ENCODE measurements around the gene ZC3H18.
A peak's percentile ranks its signal among the peaks of the same experiment; 100 is the strongest.

The ZC3H18 gene

DNA sequence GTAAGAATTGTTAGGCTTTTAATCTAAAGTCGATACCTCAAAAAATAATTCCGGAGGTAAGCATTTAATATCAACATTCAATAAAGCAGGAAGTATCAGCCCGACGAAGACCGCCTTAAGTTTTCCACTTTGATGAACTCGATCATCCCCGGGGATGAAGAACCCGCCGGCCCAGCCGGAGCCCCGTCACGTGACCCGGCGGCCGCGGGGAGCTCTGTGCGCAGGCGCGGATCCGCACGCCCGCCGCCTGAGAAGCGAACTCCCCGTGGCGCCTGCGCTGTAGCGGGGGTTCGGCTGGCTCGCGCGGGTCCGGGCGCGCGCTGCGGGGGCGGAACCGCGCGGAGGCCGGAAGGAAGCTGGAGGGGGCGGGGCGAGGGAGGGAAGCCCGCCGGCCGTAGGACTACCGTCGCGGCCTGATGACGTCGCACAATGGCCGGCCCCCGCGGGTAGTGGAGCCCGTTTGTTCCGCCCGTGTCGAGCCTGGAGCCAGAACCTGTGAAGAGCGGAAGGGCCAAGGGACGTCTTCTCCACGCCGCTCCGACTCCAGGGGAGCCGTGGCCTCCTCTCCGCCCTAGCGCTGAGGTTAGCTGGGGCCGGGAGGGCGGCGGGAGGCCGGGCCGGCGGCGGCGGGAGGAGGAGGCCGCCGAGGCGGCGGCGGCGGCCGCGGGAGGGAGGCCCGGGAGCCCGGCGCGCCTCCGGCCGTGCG lies at the start of gene ZC3H18:
TSS of gene ZC3H18 (plus strand) at position 419 of the 706 bp plus-strand sequence. CDS start 6,721 bp downstream, outside the sequence.
- DNase-seq (ENCODE audit: low spot score): peak; percentile 100

DNA sequence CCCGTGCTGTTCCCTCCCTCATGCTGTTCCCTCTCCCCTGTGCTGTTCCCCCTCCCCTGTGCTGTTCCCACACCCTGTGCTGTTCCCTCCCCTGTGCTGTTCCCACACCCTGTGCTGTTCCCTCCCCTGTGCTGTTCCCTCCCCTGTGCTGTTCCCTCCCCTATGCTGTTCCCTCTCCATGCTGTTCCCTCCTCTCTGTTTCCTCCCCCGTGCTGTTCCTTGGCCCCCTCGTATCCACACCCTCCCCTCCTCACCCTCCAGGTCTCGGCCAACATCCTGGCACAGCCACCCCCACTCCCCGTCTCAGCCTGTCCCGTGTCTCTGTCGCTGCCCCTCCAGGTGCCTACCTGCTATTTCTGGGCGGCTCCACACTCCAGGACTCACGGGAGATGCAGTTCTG lies 48.5 kb upstream of the ZC3H18 start:
- no peak for DNase-seq (ENCODE audit: low spot score)

DNA sequence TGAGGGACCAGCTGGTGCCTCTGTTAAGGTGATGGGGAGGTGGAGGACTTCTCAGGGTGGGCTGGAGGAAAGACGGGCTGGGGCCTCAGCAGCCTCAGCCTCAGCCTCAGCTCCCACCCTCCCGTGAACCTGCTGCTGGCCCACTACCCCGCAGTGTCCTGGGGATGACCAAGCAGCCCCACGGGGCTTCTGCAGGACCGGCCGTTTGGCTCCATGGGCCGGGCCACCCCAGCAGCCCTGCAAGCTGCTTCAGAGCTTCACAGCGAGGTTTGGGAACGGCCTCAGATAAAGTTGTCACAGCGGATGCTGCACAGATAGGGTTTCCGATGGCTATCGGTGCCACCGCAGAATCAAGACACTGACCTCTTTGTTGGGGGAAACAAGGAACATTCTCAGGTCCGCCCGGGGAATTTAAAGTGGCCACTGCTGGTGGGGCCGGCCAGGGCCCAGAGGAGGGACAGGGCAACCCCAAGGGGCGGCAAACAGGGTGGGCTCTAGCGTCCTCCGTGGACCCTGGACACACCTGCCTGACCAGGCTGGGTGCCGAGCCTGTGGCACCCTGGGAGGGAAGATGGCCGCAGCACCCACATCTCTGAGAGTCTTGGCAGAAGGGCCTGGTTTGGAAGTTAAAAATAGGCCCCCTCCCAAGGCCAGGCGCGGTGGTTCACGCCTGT lies 47.8 kb upstream of the ZC3H18 start:
- DNase-seq (ENCODE audit: low spot score): no peak

DNA sequence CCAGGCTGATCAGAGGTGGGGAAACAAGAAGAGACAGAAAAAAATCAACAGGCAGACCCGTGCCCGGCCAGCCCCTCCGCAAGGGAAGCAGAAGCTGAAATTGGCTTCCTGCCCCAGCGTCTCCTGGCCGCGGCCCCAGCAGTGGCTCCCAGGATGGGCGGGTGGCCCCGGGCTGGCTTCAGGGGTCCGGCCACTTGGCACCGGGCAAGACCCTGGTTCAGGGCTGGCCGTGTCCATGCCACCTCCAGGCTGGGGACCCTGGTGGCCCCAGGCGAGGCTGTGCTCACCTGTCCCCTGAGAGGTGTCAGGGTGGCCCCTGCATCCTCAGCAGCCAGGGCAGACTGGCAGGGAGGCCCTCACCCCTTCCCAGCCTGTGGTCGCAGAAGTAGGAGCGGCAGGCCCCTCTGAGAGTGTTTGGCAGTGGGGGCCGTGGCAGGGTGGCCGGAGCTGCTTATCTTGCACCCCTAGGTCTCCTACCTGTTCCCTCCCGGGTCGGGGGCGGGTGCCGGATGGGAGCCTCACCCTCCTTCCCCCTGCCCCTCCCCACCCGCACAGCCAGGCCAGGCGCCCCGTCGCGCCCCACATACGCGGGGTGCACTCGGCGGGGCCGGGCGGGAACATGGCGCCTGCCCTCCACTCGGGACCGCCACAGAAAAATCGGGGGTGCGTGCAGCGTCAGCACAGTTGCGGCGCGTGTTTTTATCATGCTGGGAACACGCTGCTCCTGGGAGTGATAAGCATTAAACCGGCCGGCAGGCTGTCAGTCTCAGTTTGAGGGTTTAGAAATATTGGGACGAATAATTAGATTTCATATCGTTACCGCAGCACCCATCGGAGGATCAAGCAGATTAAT lies 46.7 kb upstream of the ZC3H18 start:
- no peak for DNase-seq (ENCODE audit: low spot score)

DNA sequence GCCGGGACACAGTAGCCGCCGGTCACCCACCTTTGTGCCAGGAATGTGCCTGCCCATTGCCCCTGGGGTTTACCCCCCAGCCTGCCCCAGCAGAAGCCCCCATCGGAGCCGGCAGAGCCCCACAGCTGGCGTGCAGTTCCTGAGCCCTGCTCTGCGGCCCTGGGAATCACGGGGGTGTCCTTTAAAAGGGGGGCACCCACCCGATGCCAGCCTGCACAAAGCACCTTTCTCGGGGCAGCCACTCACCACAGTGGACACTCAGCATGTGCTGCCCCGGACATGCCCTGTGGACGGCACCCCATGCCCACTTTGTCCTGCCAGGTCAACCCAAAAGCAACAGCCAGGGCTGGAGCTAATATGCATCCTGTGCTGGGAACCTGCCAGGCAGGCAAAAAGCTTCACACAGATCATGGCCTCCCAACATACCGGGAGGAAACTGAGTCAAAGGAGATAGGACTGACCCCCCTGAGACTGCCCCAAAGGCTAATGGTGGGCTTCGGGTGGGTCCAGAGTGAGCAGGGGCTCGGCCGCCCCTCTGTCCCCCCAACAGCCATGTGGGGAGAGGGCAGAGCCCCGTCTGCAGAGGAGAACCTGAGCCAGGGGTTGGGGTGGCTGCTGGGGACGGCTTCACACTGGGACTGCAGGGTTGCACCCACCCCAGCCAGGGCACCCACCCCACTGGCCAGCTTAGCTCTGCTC lies 45.8 kb upstream of the ZC3H18 start:
- no peak for DNase-seq (ENCODE audit: low spot score)

DNA sequence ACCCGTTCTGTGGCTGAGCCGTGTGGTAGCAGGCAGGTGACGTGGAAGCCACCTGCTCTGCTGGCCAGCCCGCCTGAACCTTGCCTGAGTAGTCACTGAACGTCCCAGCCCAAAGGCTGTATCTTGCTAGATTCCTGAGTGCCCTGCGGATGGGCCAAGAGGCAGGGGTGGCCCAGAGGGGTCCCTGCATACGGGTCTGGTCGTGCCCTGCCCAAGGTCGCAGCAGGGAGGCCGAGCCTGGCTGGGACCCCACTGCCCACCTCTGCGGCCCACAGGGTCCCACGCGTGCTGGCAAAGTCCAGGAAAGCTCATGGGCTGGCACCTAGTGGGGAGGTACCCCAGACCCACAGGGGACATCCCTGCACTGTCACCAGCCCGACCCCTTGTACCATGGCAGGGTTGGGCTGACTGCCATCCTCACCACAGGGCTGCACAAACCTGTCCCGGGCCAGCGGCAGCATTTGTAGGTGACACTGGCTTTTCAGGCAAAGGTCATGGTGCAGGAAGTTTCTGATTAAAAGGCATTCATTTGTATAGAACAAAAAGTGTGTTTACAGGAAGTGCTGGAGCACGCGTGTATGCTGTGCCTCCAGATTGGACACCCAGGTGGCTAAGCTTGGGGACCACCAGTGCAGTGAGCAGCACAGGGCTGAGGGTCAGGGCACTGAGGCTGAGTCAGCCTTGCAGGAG lies 45.1 kb upstream of the ZC3H18 start:
- no peak for DNase-seq (ENCODE audit: low spot score)

DNA sequence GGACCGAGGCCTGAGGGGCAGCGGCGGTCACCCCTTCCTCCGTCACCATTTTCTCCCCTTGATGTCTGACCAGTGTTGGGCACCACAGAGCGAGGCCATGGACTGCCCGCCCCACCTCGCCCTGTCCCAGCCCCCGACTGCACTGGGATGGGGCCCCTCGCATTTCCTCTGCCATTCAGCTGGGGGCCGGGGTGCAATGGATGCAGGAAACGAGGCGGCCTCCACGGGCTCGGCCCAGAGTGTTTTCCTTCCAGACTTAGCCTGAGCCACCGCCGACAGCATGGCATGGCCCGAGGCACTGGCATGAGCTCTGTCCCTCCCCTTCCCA lies 44.6 kb upstream of the ZC3H18 start:
- DNase-seq (ENCODE audit: low spot score): no peak

DNA sequence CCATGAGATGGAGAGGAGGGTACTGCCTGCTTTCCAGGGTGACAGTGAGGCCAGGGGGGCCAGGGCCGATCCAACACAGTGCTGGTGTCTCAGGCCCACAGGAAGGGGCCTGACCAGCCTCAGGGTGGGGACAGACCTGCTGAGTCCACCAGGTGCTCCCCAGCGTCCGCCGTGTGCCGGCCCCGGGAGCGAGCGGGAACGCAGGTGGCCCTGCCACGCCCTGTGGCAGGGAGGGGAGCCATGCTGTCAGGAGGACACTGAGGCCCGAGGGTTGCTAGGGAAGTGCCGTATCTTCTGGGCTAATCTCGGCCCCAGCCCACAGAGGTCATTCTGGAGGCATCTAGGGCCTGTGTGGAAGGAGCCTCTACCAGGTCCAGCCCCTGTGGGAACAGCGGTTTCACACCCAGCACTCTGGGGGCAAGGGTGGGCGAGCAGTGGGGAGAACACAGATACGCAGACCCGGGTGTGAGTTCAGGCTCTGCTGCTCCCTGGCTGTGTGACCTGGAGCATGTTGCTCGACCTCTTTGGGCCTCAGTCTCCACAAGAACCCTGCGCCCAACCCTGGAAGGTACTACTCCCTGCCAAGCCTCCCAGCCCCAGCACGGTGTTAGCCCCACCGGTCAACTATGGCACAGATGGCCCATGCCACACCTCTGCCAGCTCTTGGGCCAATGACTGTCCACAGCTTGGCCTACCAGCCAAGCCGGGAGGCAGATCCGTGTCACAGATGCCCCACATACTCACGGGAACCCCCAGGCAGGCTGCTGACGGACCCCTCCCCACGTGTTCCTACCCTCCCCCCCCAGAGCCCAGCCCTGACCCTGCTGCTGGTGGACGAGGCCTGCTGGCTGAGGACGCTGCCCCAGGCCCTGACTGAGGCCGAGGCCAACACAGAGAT lies 43.9 kb upstream of the ZC3H18 start:
- no peak for DNase-seq (ENCODE audit: low spot score)

DNA sequence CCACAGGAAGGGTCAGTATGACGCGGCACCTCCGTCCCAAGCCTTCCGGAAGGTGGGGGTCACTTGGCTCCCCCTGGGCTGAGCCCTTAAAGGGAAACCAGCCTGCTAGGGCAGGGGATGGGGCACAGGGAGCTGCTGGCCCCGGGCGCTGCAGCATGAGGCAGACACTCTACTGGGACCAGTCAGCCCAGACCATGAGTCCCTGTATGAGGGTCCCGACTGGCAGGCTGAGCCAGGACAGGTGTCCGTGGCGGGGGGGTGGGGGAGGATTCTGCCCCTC lies 43.4 kb upstream of the ZC3H18 start:
- DNase-seq (ENCODE audit: low spot score): no peak

DNA sequence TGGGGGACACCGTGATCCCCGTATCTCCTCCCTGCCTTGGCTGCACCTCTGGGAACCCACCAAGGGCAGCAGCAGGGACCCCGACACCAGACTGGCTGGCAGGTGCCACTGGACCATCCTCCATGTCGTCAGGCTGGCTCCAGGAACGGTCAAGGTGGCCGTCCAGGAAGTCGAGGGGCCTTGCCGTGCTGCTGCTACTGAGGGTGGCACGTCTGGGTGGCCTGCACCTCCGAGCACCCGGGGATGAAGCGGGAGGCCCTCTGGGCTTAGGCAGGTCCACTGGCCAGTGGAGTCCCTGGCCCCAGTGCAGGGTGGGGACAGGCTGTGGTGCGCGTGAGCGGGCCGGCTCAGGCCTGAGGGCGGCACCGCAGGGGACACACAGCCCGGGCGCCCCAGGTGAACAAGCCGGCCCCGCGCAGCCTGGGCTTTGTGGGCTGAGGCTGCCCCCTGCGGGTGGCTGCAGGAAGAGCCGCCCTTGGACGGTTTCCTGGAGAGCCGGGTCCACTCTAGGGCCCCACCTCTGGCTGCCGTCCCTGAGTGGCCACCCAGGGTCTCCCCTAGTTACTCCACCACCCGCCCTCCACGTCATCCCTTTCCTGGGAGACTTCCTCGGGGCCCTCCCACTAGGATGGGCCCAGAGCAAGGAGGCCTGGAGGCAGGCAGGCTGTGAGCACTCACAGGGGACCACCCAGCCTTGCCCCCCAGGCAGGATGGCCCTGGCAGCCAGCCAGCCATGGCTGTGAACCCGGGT lies 42.8 kb upstream of the ZC3H18 start:
- DNase-seq (ENCODE audit: low spot score): peak; percentile 82

DNA sequence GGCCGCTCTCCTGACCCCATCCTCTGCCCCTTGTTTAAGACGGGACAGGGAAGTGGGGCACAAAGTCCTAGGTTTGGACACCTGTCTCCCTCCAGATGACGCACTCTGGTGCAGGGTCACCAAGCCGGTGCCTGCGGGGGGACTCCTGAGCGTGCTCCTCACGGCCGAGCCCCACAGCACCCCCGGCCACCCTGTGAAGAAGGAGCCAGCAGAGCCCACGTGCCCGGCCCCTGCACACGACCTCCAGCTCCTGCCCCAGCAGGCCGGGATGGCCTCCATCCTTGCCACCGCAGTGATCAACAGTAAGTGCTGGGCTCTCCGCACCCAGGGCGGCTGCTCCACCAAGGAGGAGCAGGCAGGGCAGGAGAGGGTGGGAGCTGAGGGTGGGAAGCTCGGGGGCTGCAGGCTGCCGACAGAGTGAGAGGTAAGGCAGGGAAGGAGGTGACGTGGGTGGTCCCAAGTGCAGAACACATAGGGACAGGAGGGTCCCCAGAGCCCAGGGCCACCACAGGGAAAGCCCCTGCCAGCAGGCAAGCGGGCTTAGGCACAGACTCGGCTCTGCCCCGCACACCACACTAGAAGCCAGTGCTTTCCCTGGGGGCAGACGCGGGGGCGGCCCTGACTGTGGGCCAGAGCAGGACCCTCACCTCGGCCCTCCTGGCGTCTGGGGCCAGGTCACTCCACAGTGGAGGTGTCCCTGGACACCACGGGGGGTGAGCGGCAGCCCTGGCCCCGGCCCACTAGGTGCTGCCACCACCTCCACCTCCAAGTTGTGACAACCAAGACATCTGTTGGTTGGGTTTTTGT lies 42.1 kb upstream of the ZC3H18 start:
- DNase-seq (ENCODE audit: low spot score): no peak

DNA sequence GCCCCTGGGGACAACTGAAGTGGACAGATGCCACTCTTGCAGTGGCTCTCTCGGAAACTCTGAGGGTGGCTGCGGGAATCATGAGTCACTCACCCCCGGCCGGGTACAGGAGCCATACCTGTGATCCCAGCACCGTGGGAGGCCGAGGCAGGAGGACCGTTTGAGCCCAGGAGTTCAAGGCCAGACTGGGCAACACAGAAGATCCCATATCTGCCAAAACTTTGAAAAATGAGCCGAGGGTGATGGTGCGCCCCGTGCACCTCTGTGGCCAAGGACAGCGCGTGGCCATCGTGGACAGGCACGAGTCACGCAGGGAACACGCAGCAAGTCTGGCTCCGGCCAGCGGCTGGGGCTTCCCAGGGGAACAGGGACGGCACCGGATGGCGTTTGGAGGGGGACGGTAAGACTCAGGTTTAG lies 41.3 kb upstream of the ZC3H18 start:
- DNase-seq (ENCODE audit: low spot score): no peak

DNA sequence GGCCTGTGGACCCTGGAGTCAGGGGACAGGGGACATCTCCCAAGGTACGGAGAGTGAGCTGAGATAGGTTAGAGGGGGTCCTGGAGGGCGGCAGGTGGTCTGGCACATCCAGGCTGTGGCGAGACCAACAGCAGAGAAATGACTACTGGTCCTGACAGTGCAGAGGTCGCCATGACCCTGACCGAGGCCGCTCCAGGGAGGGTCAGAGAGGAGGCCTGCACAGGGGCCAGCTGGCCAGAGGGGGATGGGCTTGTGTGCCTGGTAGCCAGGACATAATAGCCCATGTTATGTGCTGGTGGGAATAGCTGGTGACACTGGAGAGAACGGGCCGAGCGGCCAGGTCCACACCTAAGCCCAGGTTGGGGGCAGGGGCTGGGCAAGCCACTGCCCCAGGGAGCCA lies 40.6 kb upstream of the ZC3H18 start:
- no peak for DNase-seq (ENCODE audit: low spot score)

DNA sequence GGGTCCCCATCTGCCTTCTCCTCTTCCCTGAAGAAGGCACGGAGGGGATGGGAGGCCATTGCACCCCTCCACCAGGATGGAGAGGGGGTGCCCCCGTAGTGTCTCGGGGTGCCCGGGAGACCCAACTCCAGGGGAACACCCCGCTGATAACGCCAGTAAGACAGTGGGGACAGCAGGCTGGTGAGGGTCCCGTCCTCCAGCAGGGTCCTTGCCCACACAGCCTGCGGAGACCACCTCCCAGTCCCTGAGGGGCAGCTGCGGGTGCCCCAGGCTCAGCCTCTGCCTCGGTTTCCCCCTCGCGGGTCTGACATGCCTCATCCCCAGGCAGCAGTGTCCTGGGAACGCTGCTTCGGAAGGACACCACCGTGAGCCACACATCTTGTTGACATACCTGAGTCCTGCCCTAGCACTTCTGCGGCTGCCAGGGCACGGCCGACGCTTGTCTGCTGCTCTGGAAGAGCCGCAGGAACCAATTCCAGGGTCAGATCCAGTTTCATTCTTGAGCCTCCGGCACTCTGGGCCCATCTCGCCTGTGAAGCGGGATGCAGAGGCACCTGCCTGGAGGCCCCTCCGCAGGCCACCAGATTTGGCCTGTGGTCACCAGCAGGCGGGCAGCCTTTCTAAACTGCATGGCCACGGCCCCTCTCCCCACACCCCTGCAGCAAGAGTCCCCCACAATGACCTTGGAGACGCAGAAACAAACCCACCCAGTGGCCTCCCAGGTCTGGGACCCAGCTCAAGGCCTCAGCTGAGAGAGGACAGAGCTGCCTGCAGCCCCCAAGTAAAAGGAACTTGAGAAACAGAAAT lies 39.9 kb upstream of the ZC3H18 start:
- DNase-seq (ENCODE audit: low spot score): no peak

DNA sequence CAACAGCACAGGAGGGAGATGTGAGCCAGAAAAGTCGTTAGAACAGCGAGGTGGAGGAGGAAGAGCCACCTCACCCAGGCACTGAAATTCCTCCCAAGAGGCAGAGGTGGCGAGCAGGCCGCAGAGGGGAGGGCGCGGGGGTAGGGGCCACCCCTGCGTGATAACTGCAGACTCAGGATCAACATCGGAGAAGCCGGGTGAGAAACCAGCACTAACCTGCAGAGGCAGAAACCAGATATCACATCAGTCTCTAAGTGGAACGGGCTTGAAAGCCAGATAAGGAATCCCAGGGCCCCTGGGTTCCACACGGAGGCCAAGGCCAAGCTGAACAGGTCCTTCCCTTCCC lies 39.4 kb upstream of the ZC3H18 start:
- DNase-seq (ENCODE audit: low spot score): no peak

DNA sequence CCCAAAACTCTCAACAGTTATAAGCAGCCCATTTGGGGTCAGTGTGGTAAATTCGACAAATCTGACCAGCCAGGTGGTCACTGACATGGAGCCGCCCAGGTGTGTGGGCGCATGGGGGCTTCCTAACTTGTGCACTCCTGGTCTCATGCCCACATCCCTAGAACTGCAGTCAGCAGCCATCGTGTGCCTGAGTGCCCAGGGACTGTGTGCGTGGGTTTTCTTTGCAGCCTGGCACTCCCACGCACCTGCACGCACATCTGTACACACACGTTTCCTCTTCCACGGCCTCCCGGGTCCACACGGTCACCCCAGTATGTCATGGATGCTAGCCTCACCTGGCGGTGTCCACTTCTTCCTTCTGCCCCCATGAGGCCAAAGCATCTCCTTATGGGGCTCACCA lies 38.9 kb upstream of the ZC3H18 start:
- DNase-seq (ENCODE audit: low spot score): no peak

DNA sequence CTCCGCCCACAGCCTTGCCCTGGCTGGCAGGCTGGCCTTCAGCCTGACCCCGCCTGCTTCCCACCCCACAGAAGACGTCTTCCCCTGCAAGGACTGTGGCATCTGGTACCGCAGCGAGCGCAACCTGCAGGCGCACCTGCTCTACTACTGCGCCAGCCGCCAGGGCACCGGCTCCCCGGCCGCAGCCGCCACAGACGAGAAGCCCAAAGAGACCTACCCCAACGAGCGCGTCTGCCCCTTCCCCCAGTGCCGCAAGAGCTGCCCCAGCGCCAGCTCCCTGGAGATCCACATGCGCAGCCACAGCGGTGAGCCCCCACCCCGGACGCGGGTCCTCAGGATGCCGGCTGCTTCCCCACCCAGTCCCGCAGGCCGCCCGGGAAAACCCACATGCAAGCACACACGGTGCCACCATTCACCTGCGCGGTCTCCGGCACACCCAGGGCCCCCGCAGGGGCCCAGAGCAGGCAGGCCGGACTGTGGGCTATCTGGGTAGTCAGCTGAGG lies 38.2 kb upstream of the ZC3H18 start:
- no peak for DNase-seq (ENCODE audit: low spot score)

DNA sequence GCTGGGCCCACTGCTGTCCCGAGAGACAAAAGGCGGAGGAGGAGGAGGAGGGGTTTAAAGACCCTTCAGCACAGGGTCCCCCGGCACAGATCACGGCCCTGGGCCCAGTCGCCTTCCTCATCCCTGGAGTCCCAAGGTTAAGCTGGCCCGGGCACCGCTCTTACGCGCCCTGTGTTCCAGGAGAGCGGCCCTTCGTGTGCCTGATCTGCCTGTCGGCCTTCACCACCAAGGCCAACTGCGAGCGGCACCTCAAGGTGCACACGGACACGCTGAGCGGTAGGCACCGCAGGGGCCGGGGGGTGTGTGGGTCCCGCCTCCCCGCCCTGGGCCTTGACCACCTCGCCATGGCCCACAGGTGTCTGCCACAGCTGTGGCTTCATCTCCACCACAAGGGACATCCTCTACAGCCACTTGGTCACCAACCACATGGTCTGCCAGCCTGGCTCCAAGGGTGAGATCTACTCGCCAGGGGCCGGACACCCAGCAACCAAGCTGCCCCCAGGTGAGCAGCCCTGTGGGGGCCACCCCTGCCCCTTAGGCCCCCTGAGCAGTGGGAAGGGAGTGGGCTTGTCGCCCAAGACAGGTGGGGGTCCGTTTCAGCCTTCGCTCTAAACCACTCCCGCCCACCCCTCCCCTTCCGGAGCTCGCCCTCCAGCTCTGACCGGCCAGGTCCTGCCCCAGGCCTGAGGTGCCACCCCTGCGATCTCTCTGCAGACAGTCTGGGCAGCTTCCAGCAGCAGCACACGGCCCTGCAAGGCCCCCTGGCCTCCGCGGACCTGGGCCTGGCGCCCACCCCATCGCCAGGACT lies 37.6 kb upstream of the ZC3H18 start:
- no peak for DNase-seq (ENCODE audit: low spot score)

All from hepatic stellate cell (primary cell).